GM12873 (cell line): ENCODE data around the gene PARVG.

Source experiments
- TF ChIP-seq, protein P1 (sequence below): IDR thresholded peaks from 2 replicates; pipeline ENCODE4 v1.5.1; 2012; ENCODE audit warnings: low read depth, mild to moderate bottlenecking, moderate library complexity, low read length, control low read depth; ENCODE audit not compliant: insufficient read depth; ENCODE audit errors: missing control alignments

Gene PARVG

DNA sequence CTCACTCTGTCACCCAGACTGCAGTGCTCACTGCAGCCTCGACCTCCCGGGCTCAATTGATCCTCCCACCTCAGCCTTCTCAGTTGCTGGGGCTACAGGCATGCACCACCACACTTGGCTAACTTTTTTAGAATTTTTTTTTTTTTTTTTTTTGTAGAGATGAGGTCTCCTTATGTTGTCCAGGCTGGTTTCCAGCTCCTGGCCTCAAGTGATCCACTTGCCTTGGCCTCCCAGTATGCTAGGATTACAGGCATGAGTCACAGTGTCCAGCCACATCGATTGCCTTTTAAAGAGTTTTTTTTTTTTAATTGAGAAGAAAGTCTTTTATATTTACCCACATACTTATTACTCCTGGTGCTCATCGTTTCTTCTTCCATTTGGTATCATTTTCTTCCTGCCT, 30.0 kb downstream of the PARVG start:
- TF ChIP-seq, protein P1, sequence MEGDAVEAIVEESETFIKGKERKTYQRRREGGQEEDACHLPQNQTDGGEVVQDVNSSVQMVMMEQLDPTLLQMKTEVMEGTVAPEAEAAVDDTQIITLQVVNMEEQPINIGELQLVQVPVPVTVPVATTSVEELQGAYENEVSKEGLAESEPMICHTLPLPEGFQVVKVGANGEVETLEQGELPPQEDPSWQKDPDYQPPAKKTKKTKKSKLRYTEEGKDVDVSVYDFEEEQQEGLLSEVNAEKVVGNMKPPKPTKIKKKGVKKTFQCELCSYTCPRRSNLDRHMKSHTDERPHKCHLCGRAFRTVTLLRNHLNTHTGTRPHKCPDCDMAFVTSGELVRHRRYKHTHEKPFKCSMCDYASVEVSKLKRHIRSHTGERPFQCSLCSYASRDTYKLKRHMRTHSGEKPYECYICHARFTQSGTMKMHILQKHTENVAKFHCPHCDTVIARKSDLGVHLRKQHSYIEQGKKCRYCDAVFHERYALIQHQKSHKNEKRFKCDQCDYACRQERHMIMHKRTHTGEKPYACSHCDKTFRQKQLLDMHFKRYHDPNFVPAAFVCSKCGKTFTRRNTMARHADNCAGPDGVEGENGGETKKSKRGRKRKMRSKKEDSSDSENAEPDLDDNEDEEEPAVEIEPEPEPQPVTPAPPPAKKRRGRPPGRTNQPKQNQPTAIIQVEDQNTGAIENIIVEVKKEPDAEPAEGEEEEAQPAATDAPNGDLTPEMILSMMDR: no peak

DNA sequence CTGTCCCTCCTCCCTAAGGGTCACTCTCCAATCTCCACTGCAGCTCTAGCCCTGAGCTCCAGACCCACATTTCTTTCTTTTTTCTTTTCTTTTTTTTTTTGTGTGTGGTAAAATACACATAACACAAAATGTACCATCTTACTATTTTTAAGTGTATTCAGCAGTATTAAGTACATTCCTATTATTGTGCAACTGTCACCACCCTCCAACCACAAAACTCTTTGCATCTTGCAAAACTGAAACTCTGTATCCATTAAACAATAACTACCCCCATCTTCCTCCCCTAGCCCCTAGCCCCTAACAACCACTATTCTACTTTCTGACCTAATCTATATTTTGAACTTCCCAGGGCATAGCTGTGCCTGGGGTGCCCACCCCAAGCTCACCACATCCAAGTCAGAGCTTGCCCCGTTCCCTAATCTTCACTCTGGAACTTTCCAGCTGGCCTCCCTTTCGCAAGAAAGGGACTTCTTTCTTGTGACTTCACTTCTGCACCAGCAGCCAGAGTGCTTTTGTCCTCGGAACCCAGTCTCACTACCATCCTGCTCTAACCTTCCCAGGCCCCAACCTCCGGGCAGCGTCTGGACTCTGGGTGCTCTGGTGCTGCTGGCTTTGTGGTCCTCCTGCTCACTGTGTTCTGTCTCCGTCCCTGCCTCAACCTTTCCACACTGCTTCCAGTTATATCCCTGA, 30.7 kb downstream of the PARVG start:
- TF ChIP-seq, protein P1: no peak

DNA sequence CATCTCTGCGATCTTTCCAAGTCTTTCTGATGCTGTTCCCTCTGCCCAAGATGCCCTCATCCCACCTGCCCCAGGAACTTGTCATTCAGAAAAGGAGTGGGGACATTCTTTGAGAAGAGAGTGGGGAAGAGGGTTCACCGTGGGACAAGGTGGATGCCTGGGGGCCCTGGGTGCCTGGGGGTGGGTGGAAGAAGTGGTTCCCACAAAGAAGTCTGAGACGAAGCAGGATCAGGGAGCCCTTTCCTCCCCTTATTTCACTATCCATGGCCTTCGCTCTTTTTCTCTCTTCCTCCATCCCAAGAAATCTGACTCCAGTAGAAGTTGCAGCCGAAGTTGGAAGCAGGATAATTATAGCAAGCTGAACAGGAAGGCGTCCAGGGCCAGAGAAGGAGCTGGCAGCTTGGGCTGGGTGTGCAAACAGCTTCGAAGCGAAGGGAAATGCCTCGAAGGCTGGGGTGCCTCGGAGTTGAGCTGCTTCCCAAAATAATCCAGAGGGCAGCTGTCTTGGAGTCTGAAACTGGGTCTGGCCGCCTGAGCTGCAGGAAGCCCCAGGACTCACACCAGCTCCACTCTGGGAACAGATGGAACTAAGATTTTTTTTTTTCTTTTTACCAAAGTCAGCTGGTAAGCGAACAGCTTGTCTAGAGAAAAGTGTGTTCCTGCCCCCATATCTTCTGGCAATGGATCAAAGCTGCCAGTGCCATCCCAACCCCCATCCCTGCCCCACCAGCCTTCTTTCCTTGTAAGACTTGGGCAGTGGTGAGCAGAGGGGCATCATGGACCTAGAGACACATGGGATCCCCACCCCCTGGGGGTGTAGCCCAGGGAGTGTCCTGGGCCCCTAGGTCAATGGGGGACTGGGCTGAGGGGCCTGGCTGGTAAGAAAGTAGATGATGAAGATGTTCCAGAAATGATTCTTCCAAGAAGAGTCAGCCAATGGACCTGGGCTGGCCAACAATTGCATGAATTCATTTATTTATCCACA, 31.5 kb downstream of the PARVG start:
- TF ChIP-seq, protein P1: no peak

DNA sequence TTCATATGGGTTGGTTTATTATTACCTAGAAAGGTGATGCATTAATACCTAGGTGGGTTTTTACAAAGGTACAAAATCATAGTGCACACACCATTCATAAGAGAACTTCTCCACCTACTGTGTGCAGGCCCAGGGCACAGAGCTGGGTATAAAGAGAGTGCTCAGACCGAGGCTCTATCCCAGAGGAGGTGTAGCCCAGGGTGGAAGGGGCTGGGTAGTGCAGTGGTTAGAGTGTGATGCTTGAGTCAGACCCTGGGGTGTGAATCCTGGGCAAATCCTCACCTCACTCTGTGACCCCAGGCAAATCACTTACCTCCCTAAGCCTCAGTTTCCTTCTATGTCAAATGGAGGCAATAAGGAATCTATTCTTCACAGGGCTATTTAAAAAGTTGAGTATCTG, 32.2 kb downstream of the PARVG start:
- TF ChIP-seq, protein P1: no peak

DNA sequence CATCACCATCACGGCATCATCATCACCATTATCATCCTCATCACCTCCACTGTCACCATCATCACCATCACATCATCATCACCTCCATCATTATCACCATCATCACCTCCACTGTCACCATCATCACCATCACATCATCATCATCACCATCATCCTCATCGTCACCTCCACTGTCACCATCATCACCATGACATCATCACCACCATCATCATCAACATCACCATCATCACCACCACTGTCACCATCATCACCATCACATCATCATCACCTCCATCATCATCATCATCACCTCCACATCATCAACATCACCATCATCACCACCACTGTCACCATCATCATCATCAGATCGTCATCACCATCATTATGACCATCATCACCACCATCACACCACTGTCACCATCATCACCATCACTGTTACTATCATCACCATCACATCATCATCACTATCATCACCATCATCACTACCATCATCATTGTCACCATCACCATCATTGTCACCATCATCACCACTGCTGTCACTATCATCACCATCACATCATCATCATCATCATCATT, 32.8 kb downstream of the PARVG start:
- TF ChIP-seq, protein P1: no peak

DNA sequence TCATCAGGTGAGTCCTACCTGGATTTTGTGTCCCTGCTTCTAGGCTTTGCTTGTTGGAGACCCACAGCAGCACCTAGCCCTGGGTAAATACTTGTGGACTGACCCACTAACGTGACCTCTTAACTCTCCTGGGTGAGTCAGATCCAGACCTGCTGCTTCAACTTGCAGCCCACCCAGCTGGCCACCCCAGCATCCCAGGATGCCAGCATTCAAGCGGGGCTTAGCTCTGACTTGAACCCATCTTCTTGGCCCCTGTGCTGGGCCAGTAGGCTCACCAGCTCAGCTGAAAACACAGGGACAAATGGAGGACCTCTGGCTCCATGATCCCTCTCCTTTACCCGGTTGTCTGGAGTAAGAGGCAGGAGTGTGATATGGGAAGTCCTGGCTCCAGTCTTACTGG, 33.5 kb downstream of the PARVG start:
- TF ChIP-seq, protein P1: no peak

DNA sequence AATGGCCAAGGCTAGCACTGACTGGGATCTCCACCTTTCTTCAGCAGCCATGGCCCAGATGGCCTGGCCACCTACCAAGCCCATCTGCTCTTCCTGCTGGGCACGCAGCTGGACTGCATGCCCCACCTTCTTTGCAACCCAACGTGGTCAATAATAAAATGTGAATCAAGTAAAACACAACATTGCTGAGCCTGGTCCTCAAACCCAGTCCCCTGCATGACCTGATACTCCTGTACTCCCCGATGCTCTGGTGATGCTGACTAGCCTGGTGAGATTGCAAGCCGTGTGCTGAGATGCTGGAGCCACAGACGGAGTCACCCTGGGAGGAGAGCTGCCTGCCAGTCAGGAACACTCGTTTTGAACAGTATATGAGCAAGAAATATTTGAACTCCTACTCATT, 34.0 kb downstream of the PARVG start:
- TF ChIP-seq, protein P1: no peak
